Germinal center (tissue), 1 donor: ENCODE measurements around the gene NAALADL2.
"Not testable (repeated sequence)": the region's sequence is repeated elsewhere in the genome, so short reads cannot be mapped to it uniquely, and the experiment has no call there.

Experiments used
- DNase-seq: peaks from one replicate; pipeline ENCODE4 v3.0.0; 2012; ENCODE audit warnings: mixed read lengths, low spot score

NAALADL2 gene

DNA sequence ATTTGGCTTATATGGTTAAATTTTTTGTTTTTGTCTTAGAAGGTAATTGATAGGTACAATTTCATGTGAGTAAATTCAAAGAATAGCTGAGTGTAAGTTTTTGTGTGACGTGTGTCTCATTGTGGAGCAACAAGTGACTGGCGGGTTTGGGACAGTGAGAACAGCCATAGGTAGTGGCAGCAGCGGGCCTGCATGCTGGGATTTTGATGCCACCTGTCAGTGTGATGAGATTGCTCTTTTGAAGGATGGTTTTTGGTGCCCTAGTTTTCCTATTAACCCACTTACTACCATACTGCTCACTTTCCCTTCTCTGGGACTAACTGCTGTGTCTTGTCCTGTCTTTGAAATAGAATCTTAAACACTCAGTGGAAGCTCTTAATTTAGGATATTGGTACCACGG lies 522.6 kb downstream of the NAALADL2 start:
- no peak for DNase-seq

DNA sequence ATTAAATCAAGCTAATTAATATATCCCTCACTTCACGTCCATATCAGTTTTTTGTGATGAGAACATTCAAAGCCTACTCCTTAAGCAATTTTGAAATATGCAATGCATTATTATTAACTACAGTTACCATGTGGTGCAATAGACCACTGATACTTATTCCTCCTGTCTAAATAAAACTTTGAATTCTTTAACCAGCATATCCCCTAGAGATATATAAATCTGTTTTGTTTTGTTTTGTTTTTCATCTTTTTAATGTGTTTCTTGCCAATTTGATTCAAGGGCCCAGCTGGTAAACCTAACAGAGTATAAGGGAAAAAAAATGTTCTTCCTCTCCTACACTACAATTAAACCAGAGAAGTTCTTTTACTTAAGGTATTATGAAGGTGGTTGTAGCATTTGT lies 524.2 kb downstream of the NAALADL2 start:
- no peak for DNase-seq

DNA sequence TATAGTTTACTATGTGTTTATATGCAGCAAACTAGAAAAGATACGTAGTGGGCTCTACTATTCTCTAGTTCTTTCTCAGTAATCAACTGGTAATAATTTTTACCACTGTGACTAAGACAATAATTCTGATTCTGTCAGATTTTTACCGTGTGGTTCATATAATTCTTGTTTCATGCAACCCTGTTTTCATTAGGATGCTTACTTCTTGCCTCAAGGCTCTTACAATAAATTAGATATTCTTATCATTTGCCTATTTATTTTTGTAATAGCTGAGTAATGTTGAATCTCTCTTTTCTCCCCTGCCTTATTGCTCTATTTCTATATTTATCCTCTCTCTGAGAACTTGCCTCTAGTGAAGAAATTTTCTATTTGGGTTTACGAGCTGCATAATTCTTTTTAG lies 524.7 kb downstream of the NAALADL2 start:
- DNase-seq: no peak

DNA sequence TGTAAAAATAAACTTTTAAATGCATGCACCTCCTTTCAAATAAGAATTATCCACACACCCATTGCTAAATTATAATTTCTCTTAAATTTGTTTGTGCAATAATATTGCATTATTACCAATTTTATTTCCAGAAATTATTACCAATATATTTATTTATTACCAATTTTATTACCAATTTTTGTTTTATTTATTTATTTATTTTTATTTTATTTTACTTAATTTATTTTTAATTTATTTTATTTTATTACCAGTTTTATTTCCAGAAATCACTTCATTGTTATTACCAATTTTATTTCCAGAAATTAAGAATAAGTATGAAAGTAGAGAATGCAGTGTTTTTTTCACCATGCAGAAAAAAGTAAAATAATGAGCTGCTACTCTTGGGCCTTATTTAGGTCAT lies 525.4 kb downstream of the NAALADL2 start:
- DNase-seq: no peak

DNA sequence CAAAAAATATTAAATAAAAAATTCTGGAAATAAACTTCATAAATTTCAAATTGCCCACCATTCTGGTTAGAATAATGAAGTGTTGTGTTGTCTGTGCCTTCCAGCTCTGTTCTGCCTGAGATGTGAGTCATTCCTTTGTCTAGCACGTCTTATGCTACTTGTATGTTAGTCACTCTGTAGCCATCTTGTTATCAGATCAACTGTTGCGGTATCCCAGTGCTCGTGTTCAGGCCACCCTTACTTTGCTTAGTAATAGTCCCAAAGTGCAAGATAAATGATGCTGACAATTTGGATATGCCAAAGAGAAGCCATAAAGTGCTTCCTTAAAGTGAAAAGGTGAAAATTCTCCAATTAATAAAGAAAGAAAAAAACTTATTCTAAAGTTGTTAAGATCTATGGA lies 527.5 kb downstream of the NAALADL2 start:
- no peak for DNase-seq

DNA sequence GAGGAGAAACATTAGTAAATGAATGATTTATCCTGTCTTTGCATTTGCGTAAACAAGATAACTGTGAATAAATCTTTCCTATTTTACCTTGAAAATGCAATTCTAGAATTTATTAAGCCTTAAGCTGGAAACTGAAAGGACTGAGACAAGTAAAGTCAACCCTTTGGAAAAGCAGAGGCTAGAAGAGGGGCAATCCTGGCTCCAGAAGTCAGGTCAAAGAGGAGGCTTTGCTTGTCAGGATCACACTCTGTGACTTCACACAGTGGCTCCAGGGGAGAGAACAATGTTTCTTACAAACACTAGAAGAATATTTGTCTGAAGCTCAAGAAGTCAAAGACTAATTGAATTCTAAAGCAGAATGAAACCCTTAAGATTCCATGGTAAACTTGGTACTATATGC lies 530.4 kb downstream of the NAALADL2 start:
- no peak for DNase-seq

DNA sequence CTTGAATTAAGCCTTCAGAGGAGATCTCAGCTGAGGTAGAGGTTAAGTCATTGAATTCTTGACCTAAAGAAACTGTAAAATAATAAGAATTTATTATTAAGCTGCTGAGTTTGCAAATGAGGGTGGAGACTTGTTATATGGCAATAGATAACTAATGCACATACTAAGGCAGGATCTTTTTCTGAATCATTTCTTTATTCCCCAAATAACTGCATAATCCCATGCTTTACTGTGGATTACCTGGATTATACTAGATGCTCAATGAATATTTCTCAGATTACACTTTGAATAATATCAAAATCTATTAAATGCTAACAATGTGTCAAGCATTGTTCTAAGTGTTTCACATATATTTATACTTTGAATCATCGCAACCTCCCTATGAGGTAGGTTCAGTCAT lies 532.5 kb downstream of the NAALADL2 start:
- no peak for DNase-seq

DNA sequence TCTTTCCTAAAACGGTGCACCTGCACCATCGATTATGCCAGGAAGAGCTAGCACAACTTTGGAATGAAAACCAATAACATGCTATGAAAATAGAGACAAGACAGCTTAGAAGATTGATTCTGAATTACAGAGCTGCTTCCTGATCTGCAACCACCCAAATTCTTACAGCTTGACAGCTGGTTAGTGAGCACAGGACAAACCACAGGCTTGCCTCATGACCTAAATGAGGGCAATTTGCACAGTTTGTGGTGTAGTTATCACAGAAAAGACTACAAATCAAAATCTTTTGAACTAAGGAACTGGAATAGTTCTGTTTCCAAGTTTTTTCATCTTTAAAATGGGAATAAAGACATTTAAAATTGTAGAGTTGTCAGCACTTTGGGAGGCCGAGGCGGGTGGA lies 533.5 kb downstream of the NAALADL2 start:
- no peak for DNase-seq

DNA sequence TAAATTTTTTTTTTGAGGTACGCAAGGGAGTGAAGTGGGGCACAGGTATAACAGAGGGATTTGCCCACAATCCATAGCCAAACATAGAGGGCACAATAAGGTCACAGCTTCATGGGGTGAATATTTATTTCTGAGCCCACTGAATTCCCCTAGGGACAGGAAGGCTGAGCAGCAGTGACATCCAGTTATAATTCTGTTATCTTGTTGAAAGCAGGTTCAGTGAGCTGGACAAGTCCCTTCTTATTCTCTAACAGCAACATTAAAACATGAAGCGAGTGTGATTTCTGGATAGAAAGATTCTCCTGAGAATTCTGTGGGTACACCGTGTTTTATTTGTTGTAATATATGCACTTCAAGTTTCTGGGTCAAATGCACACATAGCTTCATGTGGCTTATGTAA lies 538.2 kb downstream of the NAALADL2 start:
- DNase-seq: no peak

DNA sequence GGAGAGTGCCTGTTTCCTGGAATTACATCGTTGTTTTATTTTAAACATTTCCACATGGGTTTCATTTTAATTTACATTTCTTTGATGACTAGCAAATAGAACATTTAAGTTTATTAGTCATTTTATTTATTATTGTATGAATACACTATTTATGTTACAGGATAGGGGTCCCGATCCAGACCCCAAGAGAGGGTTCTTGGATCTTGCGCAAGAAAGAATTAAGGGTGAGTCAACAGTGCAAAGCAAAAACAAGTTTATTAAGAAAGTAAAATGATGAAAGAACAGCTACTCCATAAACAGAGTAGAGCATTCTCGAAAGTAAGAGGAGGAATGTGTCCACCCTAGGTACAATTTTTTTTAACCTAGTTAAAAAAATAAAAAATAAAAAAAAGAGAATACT lies 539.5 kb downstream of the NAALADL2 start:
- no peak for DNase-seq

DNA sequence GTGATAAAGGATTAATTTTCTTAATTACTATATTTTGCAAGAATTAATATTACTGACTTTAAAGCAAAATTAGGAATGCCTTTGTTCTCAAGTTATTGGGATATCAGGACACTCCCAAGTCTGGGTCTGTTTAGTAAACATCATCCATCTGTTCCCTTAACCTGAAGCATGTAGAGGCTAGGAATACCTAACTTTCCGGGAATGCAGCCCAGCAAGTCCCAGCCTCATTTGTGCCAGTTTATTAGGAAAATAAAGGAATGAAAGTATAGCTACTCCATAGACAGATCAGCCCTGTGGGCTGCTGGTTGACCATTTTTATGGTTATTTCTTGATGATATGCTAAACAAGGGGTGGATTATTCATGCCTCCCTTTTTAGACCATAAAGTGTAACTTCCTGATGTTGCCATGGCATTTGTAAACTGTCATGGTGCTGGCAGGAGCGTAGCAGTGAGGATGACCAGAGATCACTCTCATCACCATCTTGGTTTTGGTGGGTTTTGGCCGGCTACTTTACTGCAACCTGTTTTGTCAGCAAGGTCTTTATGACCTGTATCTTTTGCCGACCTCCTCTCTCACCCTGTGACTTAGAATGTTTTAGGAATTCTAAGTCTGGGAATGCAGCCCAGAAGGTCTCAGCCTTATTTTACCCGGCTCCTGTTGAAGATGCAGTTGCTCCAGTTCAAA lies 540.2 kb downstream of the NAALADL2 start:
- DNase-seq: no peak

DNA sequence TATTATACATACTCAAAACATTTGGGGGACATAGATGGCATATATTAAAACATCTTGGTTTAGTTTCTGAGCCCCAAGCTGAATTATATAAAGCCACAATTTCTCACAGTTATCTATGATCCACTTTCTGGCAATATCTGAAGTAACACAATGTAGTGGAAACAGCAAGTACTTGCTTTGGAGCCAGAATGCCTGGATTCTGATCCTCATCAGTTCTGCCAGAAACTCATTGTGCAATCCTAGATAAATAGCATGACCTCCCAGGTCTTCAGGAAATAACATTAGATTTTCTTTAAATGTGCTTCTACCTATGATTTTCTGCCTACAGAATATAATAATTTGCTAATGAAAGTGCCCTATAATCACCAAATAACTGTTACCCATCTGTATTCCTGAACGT lies 544.9 kb downstream of the NAALADL2 start:
- DNase-seq: no peak

DNA sequence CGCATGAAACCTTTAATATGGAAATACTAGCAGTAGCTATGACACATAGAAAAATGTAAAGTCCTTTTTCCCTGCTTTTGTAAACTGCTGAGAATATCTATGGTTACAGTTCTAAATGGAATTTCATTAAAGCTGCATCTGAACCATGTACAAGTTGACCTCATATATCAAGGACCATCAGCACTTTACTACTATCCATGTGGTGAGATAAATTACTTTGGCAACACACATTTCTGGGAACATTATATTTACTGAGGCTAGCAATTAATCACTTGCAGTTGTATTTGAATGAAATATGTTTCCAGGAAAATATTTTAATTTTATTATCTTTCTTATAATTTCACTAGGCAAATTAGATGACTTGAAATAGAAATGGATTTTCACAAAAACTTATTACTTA lies 545.5 kb downstream of the NAALADL2 start:
- DNase-seq: no peak

DNA sequence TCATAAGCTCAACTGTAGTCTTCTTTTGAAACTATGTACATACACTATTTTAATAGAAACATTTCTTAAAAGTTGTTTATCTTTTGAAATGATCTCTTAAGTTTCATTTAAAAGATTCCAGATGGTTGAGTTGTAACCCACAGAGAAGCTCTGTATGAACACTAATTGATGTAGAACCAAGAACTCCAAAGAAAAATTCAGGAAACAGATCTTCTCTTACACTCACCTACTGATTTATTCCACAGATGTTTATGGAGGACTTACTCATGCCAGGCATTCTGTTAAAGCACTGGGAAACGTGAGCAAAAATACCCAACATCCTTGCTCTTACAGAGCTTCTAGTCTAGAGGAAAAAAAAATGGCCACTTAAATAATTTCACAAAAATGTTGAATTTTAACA lies 551.1 kb downstream of the NAALADL2 start:
- no peak for DNase-seq

DNA sequence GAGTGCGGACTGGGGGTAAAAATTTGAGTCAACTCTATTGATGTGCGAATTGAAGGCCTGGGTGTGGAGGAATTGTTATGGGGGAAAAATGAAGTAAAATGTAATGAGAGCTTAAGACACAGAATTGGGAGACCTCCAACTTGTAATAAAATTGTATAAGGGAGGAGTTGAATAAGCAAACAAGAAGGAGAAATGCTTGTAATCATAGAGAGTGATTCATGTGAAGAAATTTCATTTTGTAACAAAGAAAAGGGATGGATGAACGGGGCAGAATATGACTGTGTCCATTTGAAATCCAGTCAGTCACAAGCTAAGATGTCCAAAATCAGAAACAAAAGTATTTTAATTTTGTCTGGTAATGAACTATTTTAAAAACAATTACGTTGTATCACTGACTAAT lies 552.3 kb downstream of the NAALADL2 start:
- DNase-seq: no peak

DNA sequence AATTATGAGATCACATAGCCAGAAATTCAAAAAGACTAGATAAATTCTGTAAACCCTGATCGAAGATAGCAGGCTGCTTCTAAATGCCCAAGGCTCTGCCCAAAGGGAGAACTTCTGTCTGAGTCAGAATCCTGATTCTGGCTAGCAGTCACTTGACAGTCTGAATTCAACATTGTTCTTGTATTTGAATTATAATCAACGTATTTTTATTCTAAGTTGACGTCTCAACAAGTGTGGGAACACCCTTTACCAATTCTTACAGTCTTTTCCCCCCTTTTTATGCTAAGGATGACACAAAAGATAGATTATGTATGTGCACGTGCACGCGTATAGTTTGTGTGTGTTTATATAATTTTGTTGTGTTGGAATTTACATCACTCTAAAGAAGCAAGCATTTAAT lies 552.8 kb downstream of the NAALADL2 start:
- no peak for DNase-seq

DNA sequence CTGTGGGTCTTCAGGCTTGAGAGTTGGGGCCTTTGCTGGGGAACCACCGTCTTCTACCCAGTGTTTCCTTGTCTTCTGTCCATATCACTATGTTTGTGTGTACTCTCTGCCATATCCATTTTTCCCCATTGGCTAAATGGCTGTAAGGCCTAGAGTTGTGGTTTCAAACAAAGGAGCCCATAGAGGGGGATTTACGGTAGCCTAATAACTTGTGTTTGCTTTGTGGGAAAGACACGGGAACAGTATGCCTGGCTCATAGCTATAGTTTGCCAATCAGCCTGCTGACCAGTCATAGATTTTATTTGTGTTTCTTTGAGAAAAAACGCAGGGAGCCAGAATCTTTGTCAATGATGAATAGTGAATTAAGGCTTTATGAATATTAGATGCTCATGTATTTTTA lies 554.8 kb downstream of the NAALADL2 start:
- DNase-seq: no peak

DNA sequence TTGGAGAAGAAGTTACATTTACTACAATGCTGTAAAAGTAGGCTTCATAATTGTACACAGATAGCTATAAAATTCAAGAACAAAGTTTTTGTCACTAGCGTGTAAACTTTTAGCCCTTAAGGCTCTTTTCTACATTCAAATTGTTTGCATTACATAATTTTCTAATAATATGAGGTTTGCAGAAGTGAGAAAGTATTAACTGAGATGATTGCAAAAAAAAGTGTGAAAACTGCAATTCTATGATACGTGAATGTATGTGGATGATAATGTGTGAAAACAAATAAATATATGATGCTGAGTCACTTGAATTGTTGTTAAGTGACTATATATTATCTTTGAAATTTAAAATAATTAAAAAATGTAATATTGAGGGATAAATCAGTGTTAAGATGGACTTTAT lies 557.5 kb downstream of the NAALADL2 start:
- no peak for DNase-seq

DNA sequence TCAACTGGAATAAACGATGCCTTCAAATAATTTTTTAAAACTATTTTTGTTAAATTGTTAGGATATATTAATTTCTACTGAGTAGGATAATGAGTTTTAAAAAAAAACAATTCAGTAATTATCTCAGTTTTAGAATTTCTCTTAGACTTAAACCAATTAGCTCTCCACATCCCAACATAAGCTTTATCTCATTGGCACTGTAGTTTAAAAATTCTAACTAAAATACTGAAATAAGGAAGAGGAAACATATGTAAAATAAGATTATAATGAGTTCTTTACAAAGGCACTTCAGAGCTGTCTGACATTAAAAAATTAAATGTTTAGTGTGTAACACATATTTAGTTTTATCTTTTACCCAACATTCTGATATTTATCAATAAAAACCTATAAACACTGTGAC lies 558.3 kb downstream of the NAALADL2 start:
- no peak for DNase-seq

DNA sequence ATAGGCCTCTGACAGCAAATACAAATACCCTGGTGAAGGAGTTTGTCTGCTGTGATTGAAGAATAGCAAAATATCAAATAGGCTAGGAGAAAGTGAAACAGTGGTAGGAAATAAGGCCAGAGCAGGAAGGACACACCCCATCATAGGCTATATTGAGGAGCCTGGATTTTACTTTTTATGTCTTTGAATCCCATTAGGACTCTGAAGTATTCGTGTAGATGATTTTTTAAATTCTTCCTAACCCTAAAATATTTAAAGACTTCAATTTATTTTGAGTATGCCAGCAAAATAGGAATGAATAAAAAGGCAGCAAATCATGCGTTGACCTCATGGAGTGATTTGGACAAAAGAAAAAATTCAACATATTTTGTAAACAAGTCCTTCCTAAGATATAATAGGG lies 562.8 kb downstream of the NAALADL2 start:
- DNase-seq: no peak

DNA sequence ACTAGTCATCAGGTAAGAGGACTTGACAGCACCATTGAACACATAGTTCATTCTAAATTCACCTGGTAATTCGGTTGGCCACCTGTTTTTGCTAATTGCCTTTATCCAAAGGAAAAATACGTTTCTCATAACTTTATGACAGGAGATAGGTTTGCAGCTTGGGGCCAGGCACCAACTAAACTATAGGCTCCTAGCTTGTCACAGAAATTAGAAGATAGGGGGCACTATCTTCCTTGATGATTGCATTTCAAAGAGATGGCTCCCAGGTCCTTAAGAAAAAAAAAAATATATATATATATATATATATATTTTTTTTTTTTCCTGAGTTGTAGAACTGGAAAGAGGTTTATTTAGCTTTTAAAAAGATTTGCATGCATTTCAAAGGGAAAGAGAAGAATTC lies 563.6 kb downstream of the NAALADL2 start:
- DNase-seq: no peak

DNA sequence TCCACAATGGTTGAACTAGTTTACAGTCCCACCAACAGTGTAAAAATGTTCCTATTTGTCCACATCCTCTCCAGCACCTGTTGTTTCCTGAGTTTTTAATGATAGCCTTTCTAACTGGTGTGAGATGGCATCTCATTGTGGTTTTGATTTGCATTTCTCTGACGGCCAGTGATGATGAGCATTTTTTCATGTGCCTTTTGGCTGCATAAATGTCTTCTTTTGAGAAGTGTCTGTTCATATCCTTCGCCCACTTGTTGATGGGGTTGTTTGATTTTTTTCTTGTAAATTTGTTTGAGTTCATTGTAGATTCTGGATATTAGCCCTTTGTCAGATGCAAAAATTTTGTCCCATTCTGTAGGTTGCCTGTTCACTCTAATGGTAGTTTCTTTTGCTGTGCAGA lies 564.7 kb downstream of the NAALADL2 start:
- not testable (repeated sequence) for DNase-seq

DNA sequence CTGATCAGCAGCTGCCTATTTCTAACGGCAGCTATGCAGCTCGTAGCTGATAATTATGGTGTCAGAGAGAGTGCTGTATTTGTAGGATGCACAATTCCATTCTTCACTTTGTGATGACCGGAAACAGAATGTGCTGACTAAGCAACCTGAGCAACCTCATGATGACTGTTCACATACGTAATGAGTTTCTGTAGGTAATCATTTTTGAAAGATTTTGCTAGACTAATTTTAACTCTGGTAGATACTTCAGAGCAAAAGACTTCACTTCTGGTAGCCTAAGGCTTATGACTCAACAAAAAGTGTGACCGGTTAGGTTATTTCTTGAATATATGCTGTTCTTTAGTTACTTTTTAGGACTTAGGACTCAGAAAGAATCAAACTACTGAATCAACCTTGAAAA lies 567.7 kb downstream of the NAALADL2 start:
- DNase-seq: no peak

DNA sequence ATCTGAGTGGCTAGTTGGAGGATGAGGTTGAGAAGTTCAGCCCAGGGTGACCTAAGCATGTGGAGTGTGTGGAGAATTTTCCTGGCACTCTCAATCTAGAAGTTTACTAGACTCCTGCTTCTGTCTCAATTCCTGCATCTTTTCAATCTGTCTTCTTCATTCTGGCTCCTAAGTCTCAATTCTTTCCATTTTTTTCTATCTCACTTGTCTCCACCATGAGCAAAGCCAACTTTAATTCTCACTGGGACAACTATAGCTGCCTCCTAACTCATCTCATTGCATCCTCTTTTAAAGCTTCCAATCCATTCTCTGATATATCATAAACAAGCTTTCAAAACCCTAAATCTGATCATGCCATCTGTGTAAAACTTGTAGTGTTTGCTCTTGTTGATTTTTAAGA lies 569.3 kb downstream of the NAALADL2 start:
- DNase-seq: no peak
